GM23248 (cell line): ENCODE measurements around the gene GALNT10. TPM values are rescaled to one million over a fixed set of nuclear protein-coding genes. Genes with fewer than 3 reads are reported as not detected.

Experiments used
- DNase-seq: peaks from one replicate; pipeline ENCODE4 v3.0.0-alpha.2; 2015
- H2AFZ ChIP-seq: fragments of 200-600 bp; sonication (generic); 2 replicates; pipeline ENCODE4 v1.6.1; 2016; ENCODE audit warnings: antibody characterized with exemption
- H3F3A ChIP-seq: fragments of 200-600 bp; sonication (generic); 2 replicates; pipeline ENCODE4 v1.6.1; 2016; ENCODE audit warnings: mild to moderate bottlenecking, antibody characterized with exemption, mixed run types; ENCODE audit not compliant: insufficient read depth
- H3K27ac ChIP-seq: fragments of 200-600 bp; sonication (generic); 2 replicates; pipeline ENCODE4 v1.5.1; 2016; ENCODE audit warnings: mild to moderate bottlenecking
- H3K27me3 ChIP-seq: fragments of 200-600 bp; sonication (generic); replicated peaks from 2 replicates; pipeline ENCODE4 v1.6.1; 2016; ENCODE audit warnings: mild to moderate bottlenecking; ENCODE audit not compliant: insufficient read depth
- H3K36me3 ChIP-seq: fragments of 200-600 bp; sonication (generic); 2 replicates; pipeline ENCODE4 v1.6.1; 2016; ENCODE audit warnings: low read depth, mild to moderate bottlenecking
- H3K4me1 ChIP-seq: fragments of 200-600 bp; sonication (generic); 2 replicates; pipeline ENCODE4 v1.6.1; 2016; ENCODE audit warnings: mild to moderate bottlenecking; ENCODE audit not compliant: insufficient read depth
- H3K4me2 ChIP-seq: fragments of 200-600 bp; sonication (generic); one replicate; pipeline ENCODE4 v1.6.1; 2016; ENCODE audit warnings: mild to moderate bottlenecking; ENCODE audit not compliant: unreplicated experiment
- H3K4me3 ChIP-seq: fragments of 200-600 bp; sonication (generic); 2 replicates; pipeline ENCODE4 v1.5.1; 2016; ENCODE audit warnings: mild to moderate bottlenecking
- H3K79me2 ChIP-seq: fragments of 200-600 bp; sonication (generic); 2 replicates; pipeline ENCODE4 v1.6.1; 2016; ENCODE audit warnings: mild to moderate bottlenecking; ENCODE audit not compliant: insufficient read depth
- H3K9ac ChIP-seq: fragments of 200-600 bp; sonication (generic); 2 replicates; pipeline ENCODE4 v1.6.1; 2016; ENCODE audit warnings: mild to moderate bottlenecking
- H3K9me2 ChIP-seq: fragments of 200-600 bp; sonication (generic); 2 replicates; pipeline ENCODE4 v1.6.1; 2016; ENCODE audit warnings: mixed run types, mild to moderate bottlenecking, moderate library complexity; ENCODE audit not compliant: insufficient read depth
- H3K9me3 ChIP-seq: fragments of 200-600 bp; sonication (generic); one replicate; pipeline ENCODE4 v1.6.1; 2017; ENCODE audit warnings: low read depth
- H4K20me1 ChIP-seq: fragments of 200-600 bp; sonication (generic); 2 replicates; pipeline ENCODE4 v1.6.0; 2016; ENCODE audit not compliant: insufficient read depth
- EZH2 ChIP-seq: fragments of 200-600 bp; sonication (generic); IDR thresholded peaks from 2 replicates; pipeline ENCODE4 v1.6.1; 2018; ENCODE audit warnings: antibody characterized with exemption, mild to moderate bottlenecking; ENCODE audit not compliant: insufficient read depth, poor library complexity, severe bottlenecking
- EZH2phosphoT487 ChIP-seq: fragments of 200-600 bp; sonication (generic); IDR thresholded peaks from 2 replicates; pipeline ENCODE4 v1.6.1; 2018; ENCODE audit warnings: antibody characterized with exemption, moderate library complexity, mild to moderate bottlenecking, low read depth; ENCODE audit not compliant: insufficient read depth
- WGBS, 2 experiments: methylation state at CpG; one replicate each; pipeline ENCODE4 v1.1.6; 2015 to 2017; ENCODE audit warnings: low lambda C conversion rate in 2 of 2, low coverage in 1 of 2; ENCODE audit errors: missing lambda C conversion rate in 2 of 2; 5-methylcytosine and 5-hydroxymethylcytosine counted together
- in situ Hi-C: fragments of 300-500 bp; cut with MboI; formaldehyde crosslinking; loops from 2 replicates; pipeline ENCODE4 v1.15.0; 2020
- polyA plus RNA-seq: library from polyadenylated mRNA; unstranded; fragments of >200 nt; fragmentation: Nextera tagmentation; extraction: Ambion mirVana; gene quantifications from 2 replicates; pipeline ENCODE4 v1.2.1, GENCODE V29; 2016
- total RNA-seq: library from RNA; depleted of rRNA; stranded (reverse); fragments of >200 nt; shearing (Covaris generic); gene quantifications from 2 replicates; pipeline ENCODE4 v1.2.3, GENCODE V29; 2014

GALNT10 gene
- total and polyA plus RNA-seq, 2 experiments from 2014 or later: 23.3 to 67.9 TPM

- no peaks in the 10 kb centered on the region for H3K9me2 ChIP-seq
- no peak overlapping the region for H2AFZ ChIP-seq
- no peak overlapping the region for H3K4me3 ChIP-seq
- peaks cover 69% of the 10 kb centered on the region for H3K79me2 ChIP-seq
- in situ Hi-C loops: no loop called here
- no peaks in the 10 kb centered on the region for H3K27me3 ChIP-seq
- peaks cover 43% of the 10 kb centered on the region for H3F3A ChIP-seq
- no peak overlapping the region for H3K27ac ChIP-seq
- H3K9me3 ChIP-seq: no peaks in the 10 kb centered on the region
- H3K4me2 ChIP-seq: no peak overlapping the region
- 92 to 94% methylated on average over 2 of the region's 2 CpGs for WGBS, 2 experiments
- H4K20me1 ChIP-seq: no peaks in the 10 kb centered on the region
- no peaks in the 10 kb centered on the region for H3K36me3 ChIP-seq
- TF ChIP-seq EZH2phosphoT487 (no peak), EZH2 (no peak)
- DNase-seq: no peak
- peaks cover 42% of the 10 kb centered on the region for H3K4me1 ChIP-seq
- no peak overlapping the region for H3K9ac ChIP-seq
These were observed 93.9 kb downstream of the GALNT10 start for GRCh38 chr5:154284433-154284832.

- DNase-seq: peak; percentile 74
These were observed 95.3 kb downstream of the GALNT10 start for GRCh38 chr5:154285661-154286408.

GRCh38 chr5:154286557-154286956 lies 96.0 kb downstream of the GALNT10 start:
- WGBS, 2 experiments: 67 to 68% methylated on average over 3 of the region's 3 CpGs
- Histone ChIP-seq H3K9ac (no peak overlapping the region), H3F3A (peaks cover 45% of the 10 kb centered on the region), H3K4me3 (no peak overlapping the region), H4K20me1 (no peaks in the 10 kb centered on the region), H3K36me3 (no peaks in the 10 kb centered on the region), H3K79me2 (peaks cover 69% of the 10 kb centered on the region), H3K27me3 (no peaks in the 10 kb centered on the region), H3K4me2 (peak overlapping the region; percentile 68), H2AFZ (no peak overlapping the region), H3K4me1 (peaks cover 42% of the 10 kb centered on the region), H3K27ac (peak overlapping the region; percentile 54), H3K9me2 (no peaks in the 10 kb centered on the region), H3K9me3 (no peaks in the 10 kb centered on the region)
- DNase-seq: no peak
- TF ChIP-seq EZH2: no peak
- no peak for TF ChIP-seq EZH2phosphoT487
- in situ Hi-C loops: no loop called here

More at GRCh38 chr5:154285661-154286408, 95.3 kb downstream of the GALNT10 start:
- in situ Hi-C loops: no loop called here
- Histone ChIP-seq H3K36me3 (no peaks in the 10 kb centered on the region), H3K4me2 (peak overlapping the region; percentile 23), H3K9me3 (no peaks in the 10 kb centered on the region), H3K27me3 (no peaks in the 10 kb centered on the region), H3K4me3 (no peak overlapping the region), H3K4me1 (peaks cover 42% of the 10 kb centered on the region), H3K79me2 (peaks cover 69% of the 10 kb centered on the region), H3K9ac (no peak overlapping the region), H4K20me1 (no peaks in the 10 kb centered on the region), H3K9me2 (no peaks in the 10 kb centered on the region), H3F3A (peaks cover 45% of the 10 kb centered on the region), H3K27ac (peak overlapping the region; percentile 54), H2AFZ (no peak overlapping the region)
- TF ChIP-seq EZH2 (no peak), EZH2phosphoT487 (no peak)
- WGBS, 2 experiments: 72 to 74% methylated on average over 4 of the region's 4 CpGs

- Histone ChIP-seq H3K9me2 (no peaks in the 10 kb centered on the region), H3K4me2 (peak overlapping the region; percentile 68), H3K9me3 (no peaks in the 10 kb centered on the region), H3K4me3 (peak overlapping the region; percentile 28; the same call in 1 of the 2 replicates), H3F3A (peaks cover 45% of the 10 kb centered on the region), H2AFZ (no peak overlapping the region), H3K36me3 (no peaks in the 10 kb centered on the region), H3K27me3 (no peaks in the 10 kb centered on the region), H4K20me1 (no peaks in the 10 kb centered on the region), H3K79me2 (peaks cover 69% of the 10 kb centered on the region), H3K27ac (peak overlapping the region; percentile 54), H3K9ac (0 out of 2 replicates have a peak overlapping the region, but pooled peaks have one; percentile 10), H3K4me1 (peaks cover 42% of the 10 kb centered on the region)
- in situ Hi-C loops: no loop called here
- DNase-seq: peak; percentile 84
- WGBS, 2 experiments: 56 to 57% methylated on average over 5 of the region's 5 CpGs
- no peak for TF ChIP-seq EZH2phosphoT487
These were observed 96.6 kb downstream of the GALNT10 start for GRCh38 chr5:154287136-154287535.
